ENCODE data around the gene ZNF316.

Gene ZNF316

GRCh38 chr7:6636741-6637543 is at the start of gene ZNF316:
ZNF316 (plus strand) TSS chr7:6637318; CDS start chr7:6642410, 5,092 bp downstream.
- DNase-seq (ENCODE audit: low spot score) = peak; percentile 91

- no peak for DNase-seq (ENCODE audit: low spot score)
These were observed 48.6 kb upstream of the ZNF316 start for GRCh38 chr7:6588566-6588965.

- no peak for DNase-seq (ENCODE audit: low spot score)
These were observed 47.8 kb upstream of the ZNF316 start for GRCh38 chr7:6589151-6589828.

DNA sequence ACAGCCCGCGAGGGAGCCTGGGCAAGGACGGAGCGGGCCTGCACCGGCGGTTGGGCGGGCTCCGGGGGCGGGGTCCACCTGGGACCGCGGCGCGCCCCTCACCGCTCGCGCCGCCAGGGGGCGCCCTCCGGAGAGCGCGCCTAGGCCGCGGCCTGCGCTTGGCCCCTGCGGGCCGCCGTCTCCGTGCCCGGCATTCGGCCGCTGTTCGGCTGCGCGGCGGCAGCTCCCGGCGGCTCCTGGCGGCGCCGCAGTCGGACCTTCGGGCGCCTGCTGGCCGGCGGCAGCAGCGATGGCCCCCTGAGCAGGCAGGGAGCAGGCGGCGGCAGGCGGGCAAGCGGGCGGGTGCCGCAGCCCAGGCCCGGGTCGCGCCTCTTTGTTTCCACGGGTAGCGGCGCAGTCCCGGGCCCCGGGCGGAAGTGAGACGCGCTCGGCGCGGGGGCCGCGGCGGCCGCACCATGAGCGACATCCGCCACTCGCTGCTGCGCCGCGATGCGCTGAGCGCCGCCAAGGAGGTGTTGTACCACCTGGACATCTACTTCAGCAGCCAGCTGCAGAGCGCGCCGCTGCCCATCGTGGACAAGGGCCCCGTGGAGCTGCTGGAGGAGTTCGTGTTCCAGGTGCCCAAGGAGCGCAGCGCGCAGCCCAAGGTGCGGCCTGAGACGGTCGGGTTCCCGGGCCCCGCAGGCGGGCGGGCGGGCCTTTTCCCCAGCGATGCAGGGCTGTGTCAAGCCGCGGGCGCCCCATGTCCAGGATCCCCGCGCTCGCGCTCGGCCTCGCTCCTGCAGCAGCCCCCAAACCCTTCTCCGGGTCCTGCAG is 47.1 kb upstream of the ZNF316 start, which contains the start of gene INTS15:
Gene INTS15 (plus strand): TSS at position 193 of the 816 bp plus-strand sequence. CDS start 263 bp downstream, at position 456.
- DNase-seq (ENCODE audit: low spot score) = peak; percentile 89

- no peak for DNase-seq (ENCODE audit: low spot score)
These were observed 46.4 kb upstream of the ZNF316 start for GRCh38 chr7:6590645-6591110.

- no peak for DNase-seq (ENCODE audit: low spot score)
These were observed 37.0 kb upstream of the ZNF316 start for GRCh38 chr7:6600093-6600492.

- no peak for DNase-seq (ENCODE audit: low spot score)
These were observed 32.7 kb upstream of the ZNF316 start for GRCh38 chr7:6604458-6604857.

- no peak for DNase-seq (ENCODE audit: low spot score)
These were observed 30.1 kb upstream of the ZNF316 start for GRCh38 chr7:6606866-6607583.

GRCh38 chr7:6607651-6608051 is 29.5 kb upstream of the ZNF316 start:
- no peak for DNase-seq (ENCODE audit: low spot score)

DNA sequence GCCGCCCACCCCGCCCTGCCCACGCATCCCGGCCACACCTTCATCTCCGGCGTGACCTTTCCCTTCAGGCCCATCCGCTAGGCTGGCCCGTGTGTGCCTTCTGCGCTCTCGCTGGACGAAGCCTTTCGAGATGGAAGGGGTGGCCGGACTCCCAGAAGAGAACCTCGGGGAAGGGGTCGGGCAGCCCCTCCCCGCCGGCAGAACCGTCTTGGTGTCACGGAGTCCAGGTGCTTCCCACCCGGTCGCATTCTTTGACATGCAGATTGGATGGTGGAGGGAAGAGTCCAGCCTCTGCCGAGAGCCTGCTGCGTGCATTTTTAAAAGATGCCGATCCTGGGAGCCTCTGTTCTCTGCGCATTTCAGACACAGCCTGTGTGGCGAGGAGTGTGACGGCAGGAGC is 29.0 kb upstream of the ZNF316 start:
- DNase-seq (ENCODE audit: low spot score) = no peak

- no peak for DNase-seq (ENCODE audit: low spot score)
These were observed 28.3 kb upstream of the ZNF316 start for GRCh38 chr7:6608794-6609193.

- no peak for DNase-seq (ENCODE audit: low spot score)
These were observed 24.3 kb upstream of the ZNF316 start for GRCh38 chr7:6612819-6613218.

DNA sequence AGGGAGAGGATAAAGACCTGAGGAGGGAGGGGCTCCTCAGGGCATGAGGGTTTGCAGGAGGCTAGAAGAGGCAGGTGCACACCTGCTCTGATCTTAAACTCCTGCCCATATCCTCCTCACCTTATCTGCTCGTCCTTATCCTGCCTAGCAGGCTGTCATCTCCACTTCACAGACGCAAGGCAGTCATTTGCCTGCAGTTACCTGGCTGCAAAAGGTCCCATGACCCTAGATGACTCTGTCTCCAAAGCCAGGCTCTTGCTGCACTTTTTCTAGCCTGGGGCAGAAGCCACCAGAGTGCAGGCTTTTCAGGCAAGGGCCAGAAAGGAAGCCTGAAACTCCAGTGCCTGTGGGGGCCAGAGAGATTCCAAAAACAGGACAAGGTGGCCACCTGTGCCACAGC is 23.4 kb upstream of the ZNF316 start:
- DNase-seq (ENCODE audit: low spot score) = no peak

- DNase-seq (ENCODE audit: low spot score) = no peak
These were observed 22.0 kb upstream of the ZNF316 start, which contains the start of gene ZNF853 for GRCh38 chr7:6614953-6615722. ZNF853 (plus strand) TSS chr7:6615610; CDS start chr7:6616175, 565 bp downstream.

GRCh38 chr7:6615723-6616555 is 21.2 kb upstream of the ZNF316 start:
- no peak for DNase-seq (ENCODE audit: low spot score)

GRCh38 chr7:6616854-6617643 is 20.1 kb upstream of the ZNF316 start:
- no peak for DNase-seq (ENCODE audit: low spot score)

GRCh38 chr7:6618621-6619020 is 18.5 kb upstream of the ZNF316 start:
- peak; percentile 26 for DNase-seq (ENCODE audit: low spot score)

DNA sequence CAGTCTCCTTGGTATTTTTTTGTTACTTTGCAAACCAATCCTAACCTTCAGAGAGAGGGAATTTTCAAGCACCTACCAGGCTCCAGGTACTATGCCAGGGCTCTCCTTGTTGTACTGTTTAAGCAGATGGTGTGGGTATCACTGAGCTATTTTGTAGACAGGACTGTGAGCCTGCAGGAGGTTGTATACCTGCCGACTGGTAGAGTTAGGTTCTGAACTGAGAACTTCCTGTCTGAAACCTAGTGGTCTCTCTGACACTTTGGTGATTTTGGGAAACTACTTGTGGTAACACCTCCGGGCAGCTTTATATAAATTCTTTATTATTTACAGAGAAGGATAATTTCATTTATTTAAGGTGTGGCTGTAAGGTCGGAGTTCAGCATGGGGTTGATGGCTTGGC is 17.2 kb upstream of the ZNF316 start:
- DNase-seq (ENCODE audit: low spot score) = no peak
